H9 (cell line): Measurements from ENCODE around the gene TAF1C. TPM values are rescaled to one million over a fixed set of nuclear protein-coding genes. Genes with fewer than 3 reads are reported as not detected.

Experiments used
- DNase-seq: peaks from one replicate; pipeline ENCODE4 v3.0.0-alpha.2; 2017
- H2AFZ ChIP-seq: one replicate; pipeline ENCODE4 v1.6.1; 2013; ENCODE audit warnings: mild to moderate bottlenecking, low read length, control low read depth, moderate library complexity
- H2AK5ac ChIP-seq: 2 replicates; pipeline ENCODE4 v1.6.1; 2013; ENCODE audit warnings: low read length, control low read depth, mixed read lengths; ENCODE audit not compliant: insufficient read length
- H2BK120ac ChIP-seq: one replicate; pipeline ENCODE4 v1.6.1; 2013; ENCODE audit warnings: low read depth, mild to moderate bottlenecking, low read length, control low read depth, inconsistent platforms; ENCODE audit not compliant: poor library complexity, severe bottlenecking
- H2BK12ac ChIP-seq: 2 replicates; pipeline ENCODE4 v1.6.1; 2013; ENCODE audit warnings: low read length, control low read depth, mixed read lengths, low read depth; ENCODE audit not compliant: insufficient read length
- H2BK15ac ChIP-seq: 2 replicates; pipeline ENCODE4 v1.6.1; 2013; ENCODE audit warnings: low read depth, low read length, control low read depth
- H2BK20ac ChIP-seq: one replicate; pipeline ENCODE4 v1.6.1; 2013; ENCODE audit warnings: low read depth, mild to moderate bottlenecking, low read length, control low read depth, inconsistent platforms; ENCODE audit not compliant: poor library complexity, severe bottlenecking
- H2BK5ac ChIP-seq: 2 replicates; pipeline ENCODE4 v1.6.1; 2013; ENCODE audit warnings: low read length, control low read depth, mixed read lengths; ENCODE audit not compliant: insufficient read length
- H3K14ac ChIP-seq: 2 replicates; pipeline ENCODE4 v1.6.1; 2013; ENCODE audit warnings: low read length, control low read depth; ENCODE audit not compliant: insufficient read depth
- H3K18ac ChIP-seq: 2 replicates; pipeline ENCODE4 v1.6.1; 2013; ENCODE audit warnings: low read depth, mild to moderate bottlenecking, mixed read lengths, low read length, control low read depth; ENCODE audit not compliant: insufficient read length
- H3K23ac ChIP-seq: 2 replicates; pipeline ENCODE4 v1.6.1; 2013; ENCODE audit warnings: low read length, control low read depth, mixed read lengths, low read depth; ENCODE audit not compliant: insufficient read length
- H3K23me2 ChIP-seq: 2 replicates; pipeline ENCODE4 v1.6.1; 2013; ENCODE audit warnings: low read depth, mild to moderate bottlenecking, mixed read lengths, low read length, control low read depth; ENCODE audit not compliant: insufficient read length, poor library complexity, severe bottlenecking
- H3K27ac ChIP-seq: 2 replicates; pipeline ENCODE4 v1.5.1; 2013; ENCODE audit warnings: low read length, control low read depth, mixed read lengths, low read depth; ENCODE audit not compliant: insufficient read length
- H3K27me3 ChIP-seq: 2 replicates; pipeline ENCODE4 v1.6.1; 2013; ENCODE audit warnings: low read length, control low read depth, inconsistent platforms; ENCODE audit not compliant: insufficient read depth
- H3K4ac ChIP-seq: 2 replicates; pipeline ENCODE4 v1.6.1; 2013; ENCODE audit warnings: low read depth, mild to moderate bottlenecking, control low read depth, inconsistent platforms, low read length, moderate library complexity
- H3K4me1 ChIP-seq: 2 replicates; pipeline ENCODE4 v1.6.1; 2013; ENCODE audit warnings: low read length, control low read depth, inconsistent platforms; ENCODE audit not compliant: insufficient read depth
- H3K4me2 ChIP-seq: 2 replicates; pipeline ENCODE4 v1.6.1; 2013; ENCODE audit warnings: low read length, control low read depth, mixed read lengths; ENCODE audit not compliant: insufficient read length, insufficient read depth
- H3K56ac ChIP-seq: 2 replicates; pipeline ENCODE4 v1.6.1; 2013; ENCODE audit warnings: low read depth, mild to moderate bottlenecking, mixed read lengths, low read length, control low read depth; ENCODE audit not compliant: insufficient read length
- H3K79me1 ChIP-seq: 2 replicates; pipeline ENCODE4 v1.6.1; 2013; ENCODE audit warnings: low read depth, mild to moderate bottlenecking, moderate library complexity, low read length, control low read depth, inconsistent platforms; ENCODE audit not compliant: insufficient read depth, poor library complexity, severe bottlenecking
- H3K79me2 ChIP-seq: 2 replicates; pipeline ENCODE4 v1.6.1; 2013; ENCODE audit warnings: low read length, control low read depth, inconsistent platforms; ENCODE audit not compliant: insufficient read depth
- H3K9ac ChIP-seq: 2 replicates; pipeline ENCODE4 v1.6.1; 2013; ENCODE audit warnings: low read length, control low read depth, mixed read lengths; ENCODE audit not compliant: insufficient read length; ENCODE audit errors: extremely low read depth
- H3K9me3 ChIP-seq: one replicate; pipeline ENCODE4 v1.6.1; 2013; ENCODE audit warnings: low read depth, low read length, inconsistent platforms; ENCODE audit not compliant: control insufficient read depth
- H3T11ph ChIP-seq: one replicate; pipeline ENCODE4 v1.6.1; 2013; ENCODE audit warnings: mild to moderate bottlenecking, low read length, control low read depth, inconsistent platforms
- H4K20me1 ChIP-seq: one replicate; pipeline ENCODE4 v1.6.1; 2013; ENCODE audit not compliant: control insufficient read depth, insufficient read length, insufficient read depth
- H4K5ac ChIP-seq: 2 replicates; pipeline ENCODE4 v1.6.1; 2013; ENCODE audit warnings: low read depth, mild to moderate bottlenecking, mixed read lengths, low read length, control low read depth; ENCODE audit not compliant: insufficient read length
- H4K8ac ChIP-seq: replicated peaks from 2 replicates; pipeline ENCODE4 v1.6.1; 2013; ENCODE audit warnings: low read length, control low read depth, mixed read lengths, low read depth; ENCODE audit not compliant: insufficient read length
- H4K91ac ChIP-seq: 2 replicates; pipeline ENCODE4 v1.6.1; 2013; ENCODE audit warnings: low read depth, mild to moderate bottlenecking, moderate library complexity, mixed read lengths, low read length, control low read depth; ENCODE audit not compliant: insufficient read length
- H3K27ac Mint-ChIP-seq, 3 experiments: 2 replicates in 2 of 3; 3 replicates in 1 of 3; pipeline ENCODE4 v1.8.0; 2020 to 2021; ENCODE audit warnings: mixed read lengths in 3 of 3, mild to moderate bottlenecking in 1 of 3, moderate library complexity in 1 of 3
- H3K27me3 Mint-ChIP-seq: 2 replicates; pipeline ENCODE4 v1.8.0; 2021; ENCODE audit warnings: low read depth, mild to moderate bottlenecking, moderate library complexity, mixed read lengths
- H3K36me3 Mint-ChIP-seq, 3 experiments: 2 replicates in 2 of 3; 3 replicates in 1 of 3; pipeline ENCODE4 v1.8.0; 2020 to 2021; ENCODE audit warnings: low read depth in 3 of 3, mixed read lengths in 3 of 3; ENCODE audit not compliant: insufficient read depth in 1 of 3
- H3K4me1 Mint-ChIP-seq, 2 experiments: 2 replicates each; pipeline ENCODE4 v1.8.0; 2020; ENCODE audit warnings: mixed read lengths in 2 of 2
- H3K4me3 Mint-ChIP-seq, 2 experiments: 2 replicates in 1 of 2; 3 replicates in 1 of 2; pipeline ENCODE4 v1.8.0; 2020 to 2021; ENCODE audit warnings: mild to moderate bottlenecking in 2 of 2, mixed read lengths in 2 of 2, moderate library complexity in 1 of 2
- H3K9me3 Mint-ChIP-seq, 2 experiments: 2 replicates in 1 of 2; 3 replicates in 1 of 2; pipeline ENCODE4 v1.8.0; 2020; ENCODE audit warnings: mild to moderate bottlenecking in 2 of 2, mixed read lengths in 2 of 2, moderate library complexity in 1 of 2
- CTCF ChIP-seq: fragments of 200-600 bp; sonication (generic); conservative IDR thresholded peaks from 3 replicates; pipeline ENCODE4 v1.8.0; 2021; ENCODE audit warnings: antibody characterized with exemption, mild to moderate bottlenecking
- WGBS: extraction: QIAGEN DNeasy Blood & Tissue Kit; methylation state at CpG from one replicate; pipeline ENCODE4 v1.1.7; 2013; ENCODE audit warnings: missing lambda C conversion rate, low lambda C conversion rate, mixed read lengths; ENCODE audit not compliant: insufficient read length; ENCODE audit errors: extremely low coverage; 5-methylcytosine and 5-hydroxymethylcytosine counted together
- total RNA-seq: library from RNA; stranded (reverse); gene quantifications from 2 replicates; pipeline ENCODE4 v1.2.1, GENCODE V29; 2021

TAF1C gene
- total RNA-seq, 1 experiment from 2014 or later = 78.6 TPM

- Histone ChIP-seq H3K18ac (no peak overlapping the region), H2BK15ac (no peak overlapping the region), H2BK12ac (no peak overlapping the region), H3K23ac (no peak overlapping the region), H3K79me2 (0 out of 2 replicates have a peak, but pooled peaks cover 3% of the 10 kb centered on the region), H3K56ac (no peak overlapping the region), H3K4me2 (no peak overlapping the region), H4K8ac (no peak overlapping the region), H3K27ac (no peak overlapping the region), H3K9ac (no peak overlapping the region), H3K4ac (no peak overlapping the region), H3K4me1 (no peaks in the 10 kb centered on the region), H2AK5ac (no peak overlapping the region), H3T11ph (no peak overlapping the region), H2AFZ (no peak overlapping the region), H3K23me2 (no peaks in the 10 kb centered on the region), H3K14ac (no peak overlapping the region), H4K20me1 (no peaks in the 10 kb centered on the region), H2BK20ac (no peak overlapping the region), H2BK120ac (no peak overlapping the region), H4K91ac (no peak overlapping the region), H4K5ac (no peak overlapping the region), H3K9me3 (no peaks in the 10 kb centered on the region), H3K27me3 (no peaks in the 10 kb centered on the region), H3K79me1 (no peaks in the 10 kb centered on the region), H2BK5ac (no peak overlapping the region)
- H3K27me3 Mint-ChIP-seq = peaks cover 4% of the 10 kb centered on the region; the same call in 1 of the 2 replicates
- H3K4me1 Mint-ChIP-seq = peaks cover 2 to 12% of the 10 kb centered on the region in 2 experiments; a peak in 3 of 4 replicates
- H3K36me3 Mint-ChIP-seq = no peaks in the 10 kb centered on the region
- TF ChIP-seq CTCF = no peak
- H3K4me3 Mint-ChIP-seq = no peak overlapping the region
- no peaks in the 10 kb centered on the region for H3K9me3 Mint-ChIP-seq
- no CpG with 5 or more reads among the region's 16 CpGs for WGBS
- DNase-seq = no peak
- no peak overlapping the region for H3K27ac Mint-ChIP-seq
Observed at GRCh38 chr16:84191466-84191865, 4.6 kb upstream of the TAF1C start.
